Stimulated activated CD4-positive, alpha-beta T cell treated with anti-CD3 and anti-CD28 coated beads, Interleukin-15, amount 100 ng/mL, for 24 hours (primary cell): ENCODE measurements around the gene ESD.
"Not testable (repeated sequence)": the region's sequence is repeated elsewhere in the genome, so short reads cannot be mapped to it uniquely, and the experiment has no call there.

Experiments
- DNase-seq: peaks from one replicate; pipeline ENCODE4 v3.0.0-alpha.2; 2020

The ESD gene

GRCh38 chr13:46783504-46783903 lies 13.5 kb downstream of the ESD start:
- DNase-seq: no peak

GRCh38 chr13:46782691-46783090 lies 14.3 kb downstream of the ESD start:
- DNase-seq: no peak

GRCh38 chr13:46782066-46782465 lies 14.9 kb downstream of the ESD start:
- DNase-seq: no peak

GRCh38 chr13:46778890-46779289 lies 18.1 kb downstream of the ESD start:
- DNase-seq: no peak

GRCh38 chr13:46778095-46778494 lies 18.9 kb downstream of the ESD start:
- DNase-seq: no peak

GRCh38 chr13:46775385-46776107 lies 21.4 kb downstream of the ESD start:
- no peak for DNase-seq

GRCh38 chr13:46773541-46773940 lies 23.4 kb downstream of the ESD start:
- no peak for DNase-seq

- DNase-seq: no peak
Measured at GRCh38 chr13:46771693-46772092, 25.3 kb downstream of the ESD start.

- not testable (repeated sequence) for DNase-seq
Measured at GRCh38 chr13:46769925-46770324, 27.0 kb downstream of the ESD start.

GRCh38 chr13:46761866-46762265 lies 35.1 kb downstream of the ESD start:
- no peak for DNase-seq

GRCh38 chr13:46761174-46761573 lies 35.8 kb downstream of the ESD start:
- no peak for DNase-seq

- no peak for DNase-seq
Measured at GRCh38 chr13:46759846-46760245, 37.1 kb downstream of the ESD start.

- DNase-seq: no peak
Measured at GRCh38 chr13:46757640-46758039, 39.3 kb downstream of the ESD start.

GRCh38 chr13:46756977-46757376 lies 40.0 kb downstream of the ESD start:
- DNase-seq: no peak

GRCh38 chr13:46755508-46755907 lies 41.5 kb downstream of the ESD start:
- DNase-seq: not testable (repeated sequence)

GRCh38 chr13:46754812-46755211 lies 42.1 kb downstream of the ESD start:
- DNase-seq: no peak

GRCh38 chr13:46753917-46754316 lies 43.0 kb downstream of the ESD start:
- no peak for DNase-seq

- DNase-seq: no peak
Measured at GRCh38 chr13:46753137-46753536, 43.8 kb downstream of the ESD start.

- peak; percentile 65 for DNase-seq
Measured at GRCh38 chr13:46751811-46752635, 44.9 kb downstream of the ESD start.

- DNase-seq: no peak
Measured at GRCh38 chr13:46749951-46750350, 47.0 kb downstream of the ESD start.

- no peak for DNase-seq
Measured at GRCh38 chr13:46748300-46748699, 48.7 kb downstream of the ESD start.

- DNase-seq: no peak
Measured at GRCh38 chr13:46747031-46747820, 49.7 kb downstream of the ESD start.

GRCh38 chr13:46745706-46746105 lies 51.3 kb downstream of the ESD start:
- DNase-seq: no peak

GRCh38 chr13:46745062-46745461 lies 51.9 kb downstream of the ESD start:
- no peak for DNase-seq
